Stimulated activated memory B cell treated with anti-CD40 and anti-IgM and Interleukin-4, amounts not matched to agents 10 μg/mL and 1 μg/mL and 100 μg/mL, for 72 hours (primary cell): Measurements from ENCODE around the gene ACVRL1.

Source experiments
- ATAC-seq: fragments of 150-1000 bp; cut with Tn5 transposase; 2 replicates; pipeline ENCODE4 v1.10.0; 2021
- H3K27ac Mint-ChIP-seq: one replicate; pipeline ENCODE4 v1.8.0; 2022; ENCODE audit warnings: mild to moderate bottlenecking, mixed read lengths
- H3K27me3 Mint-ChIP-seq: one replicate; pipeline ENCODE4 v1.8.0; 2022; ENCODE audit warnings: mixed read lengths
- H3K36me3 Mint-ChIP-seq: one replicate; pipeline ENCODE4 v1.8.0; 2022; ENCODE audit warnings: mixed read lengths
- H3K4me1 Mint-ChIP-seq: one replicate; pipeline ENCODE4 v1.8.0; 2022; ENCODE audit warnings: mixed read lengths
- H3K4me3 Mint-ChIP-seq: one replicate; pipeline ENCODE4 v1.8.0; 2022; ENCODE audit warnings: mild to moderate bottlenecking, moderate library complexity, mixed read lengths
- H3K9me3 Mint-ChIP-seq: one replicate; pipeline ENCODE4 v1.8.0; 2022; ENCODE audit warnings: mixed read lengths

Gene ACVRL1

GRCh38 chr12:51901121-51901817 lies 6.0 kb upstream of the ACVRL1 start:
- Mint-ChIP-seq H3K27ac (no peak overlapping the region), H3K4me3 (no peak overlapping the region), H3K27me3 (peaks cover 48% of the 10 kb centered on the region), H3K4me1 (no peaks in the 10 kb centered on the region), H3K9me3 (no peaks in the 10 kb centered on the region), H3K36me3 (no peaks in the 10 kb centered on the region)
- ATAC-seq, result no peak

GRCh38 chr12:51901881-51902280 lies 5.4 kb upstream of the ACVRL1 start:
- no peak overlapping the region for H3K27ac Mint-ChIP-seq
- H3K27me3 Mint-ChIP-seq, result peaks cover 48% of the 10 kb centered on the region

GRCh38 chr12:51904951-51905470 lies 2.3 kb upstream of the ACVRL1 start:
- Mint-ChIP-seq H3K9me3 (no peaks in the 10 kb centered on the region), H3K36me3 (no peaks in the 10 kb centered on the region), H3K27ac (no peak overlapping the region), H3K4me3 (no peak overlapping the region), H3K4me1 (no peaks in the 10 kb centered on the region), H3K27me3 (peaks cover 55% of the 10 kb centered on the region)
- no peak for ATAC-seq

More at GRCh38 chr12:51901881-51902280, 5.4 kb upstream of the ACVRL1 start:
- H3K36me3 Mint-ChIP-seq, result no peaks in the 10 kb centered on the region
- H3K9me3 Mint-ChIP-seq, result no peaks in the 10 kb centered on the region
- no peaks in the 10 kb centered on the region for H3K4me1 Mint-ChIP-seq
- H3K4me3 Mint-ChIP-seq, result no peak overlapping the region
- ATAC-seq, result no peak

- no peak overlapping the region for H3K4me3 Mint-ChIP-seq
- no peak for ATAC-seq
- peaks cover under 1% of the 10 kb centered on the region for H3K4me1 Mint-ChIP-seq
- H3K36me3 Mint-ChIP-seq, result no peaks in the 10 kb centered on the region
- no peak overlapping the region for H3K27ac Mint-ChIP-seq
- H3K27me3 Mint-ChIP-seq, result peaks cover 61% of the 10 kb centered on the region
- no peaks in the 10 kb centered on the region for H3K9me3 Mint-ChIP-seq
These were observed 1.6 kb upstream of the ACVRL1 start for GRCh38 chr12:51905471-51906429.

- Mint-ChIP-seq H3K9me3 (no peaks in the 10 kb centered on the region), H3K4me1 (peaks cover 8% of the 10 kb centered on the region), H3K27me3 (peaks cover 64% of the 10 kb centered on the region), H3K36me3 (no peaks in the 10 kb centered on the region), H3K4me3 (no peak overlapping the region), H3K27ac (no peak overlapping the region)
- no peak for ATAC-seq
These were observed 748 bp upstream of the ACVRL1 start for GRCh38 chr12:51906430-51907082.

- Mint-ChIP-seq H3K27me3 (peaks cover 73% of the 10 kb centered on the region), H3K36me3 (no peaks in the 10 kb centered on the region), H3K27ac (no peak overlapping the region), H3K4me1 (peaks cover 16% of the 10 kb centered on the region), H3K4me3 (no peak overlapping the region), H3K9me3 (no peaks in the 10 kb centered on the region)
- ATAC-seq, result no peak
These were observed 637 bp downstream of the ACVRL1 start for GRCh38 chr12:51907856-51908425.

- Mint-ChIP-seq H3K27me3 (peaks cover 84% of the 10 kb centered on the region), H3K4me1 (peaks cover 16% of the 10 kb centered on the region), H3K27ac (no peak overlapping the region), H3K4me3 (no peak overlapping the region), H3K36me3 (no peaks in the 10 kb centered on the region), H3K9me3 (no peaks in the 10 kb centered on the region)
- ATAC-seq, result no peak
These were observed 1.7 kb downstream of the ACVRL1 start for GRCh38 chr12:51908876-51909592.

GRCh38 chr12:51910168-51910567 lies 2.9 kb downstream of the ACVRL1 start:
- no peak for ATAC-seq
- Mint-ChIP-seq H3K9me3 (no peaks in the 10 kb centered on the region), H3K36me3 (no peaks in the 10 kb centered on the region), H3K27me3 (peaks cover 88% of the 10 kb centered on the region), H3K4me3 (no peak overlapping the region), H3K4me1 (peaks cover 16% of the 10 kb centered on the region), H3K27ac (no peak overlapping the region)

- ATAC-seq, result no peak
- Mint-ChIP-seq H3K9me3 (no peaks in the 10 kb centered on the region), H3K36me3 (no peaks in the 10 kb centered on the region), H3K4me3 (no peak overlapping the region), H3K27me3 (peaks cover 88% of the 10 kb centered on the region), H3K4me1 (peaks cover 16% of the 10 kb centered on the region), H3K27ac (no peak overlapping the region)
These were observed 3.4 kb downstream of the ACVRL1 start for GRCh38 chr12:51910691-51911090.

GRCh38 chr12:51911307-51911706 lies 4.0 kb downstream of the ACVRL1 start:
- Mint-ChIP-seq H3K27me3 (peaks cover 84% of the 10 kb centered on the region), H3K27ac (no peak overlapping the region), H3K4me3 (no peak overlapping the region), H3K4me1 (peaks cover 16% of the 10 kb centered on the region), H3K36me3 (no peaks in the 10 kb centered on the region), H3K9me3 (no peaks in the 10 kb centered on the region)
- ATAC-seq, result no peak

- no peak overlapping the region for H3K27ac Mint-ChIP-seq
- no peaks in the 10 kb centered on the region for H3K9me3 Mint-ChIP-seq
- peaks cover 16% of the 10 kb centered on the region for H3K4me1 Mint-ChIP-seq
- H3K27me3 Mint-ChIP-seq, result peaks cover 78% of the 10 kb centered on the region
- no peaks in the 10 kb centered on the region for H3K36me3 Mint-ChIP-seq
- no peak for ATAC-seq
- no peak overlapping the region for H3K4me3 Mint-ChIP-seq
These were observed 4.7 kb downstream of the ACVRL1 start for GRCh38 chr12:51911788-51912711.

GRCh38 chr12:51913071-51914033 lies 6.0 kb downstream of the ACVRL1 start:
- Mint-ChIP-seq H3K9me3 (no peaks in the 10 kb centered on the region), H3K4me3 (no peak overlapping the region), H3K4me1 (peaks cover 16% of the 10 kb centered on the region), H3K27ac (no peak overlapping the region), H3K27me3 (peaks cover 71% of the 10 kb centered on the region), H3K36me3 (no peaks in the 10 kb centered on the region)
- no peak for ATAC-seq
